ENCODE measurements around the gene HADHB. TPM values are rescaled to one million over a fixed set of nuclear protein-coding genes. Genes with fewer than 3 reads are reported as not detected.

The HADHB gene
- total RNA-seq, 1 experiment from 2014 or later = 65.5 TPM

GRCh38 chr2:26281226-26281625, 36.5 kb downstream of the HADHB start:
- no peaks in the 10 kb centered on the region for H3K27me3 ChIP-seq (ENCODE audit: insufficient read depth, low read length)
- TF ChIP-seq ATF3 (IDR thresholded peaks at IDR 0.05) = no peak
- no peak for TF ChIP-seq MAX (IDR thresholded peaks at IDR 0.05)
- TF ChIP-seq CTCF (IDR thresholded peaks at IDR 0.05 in 2 of 3, conservative IDR thresholded peaks at IDR 0.05 in 1 of 3; ENCODE audit: borderline replicate concordance in 1 of 3, insufficient read depth in 1 of 3, low read depth in 2 of 3, low read length in 2 of 3) = no peak
- TF ChIP-seq SRF (IDR thresholded peaks at IDR 0.05; ENCODE audit: low read depth) = no peak
- TF ChIP-seq EZH2phosphoT487 (IDR thresholded peaks at IDR 0.05; ENCODE audit: borderline replicate concordance) = no peak
- TF ChIP-seq RAD21 (IDR thresholded peaks at IDR 0.05; ENCODE audit: low read depth) = no peak
- TF ChIP-seq FOSL1 (IDR thresholded peaks at IDR 0.05; ENCODE audit: low read depth) = no peak
- TF ChIP-seq POLR2A (IDR thresholded peaks at IDR 0.05; ENCODE audit: borderline replicate concordance, extremely low read depth, insufficient read depth, insufficient read length) = no peak
- no peak for TF ChIP-seq REST (IDR thresholded peaks at IDR 0.05; ENCODE audit: low read depth)
- no peak for TF ChIP-seq SIN3A (IDR thresholded peaks at IDR 0.05; ENCODE audit: low read depth)
- no peak for TF ChIP-seq ZFX (IDR thresholded peaks at IDR 0.05)
- TF ChIP-seq TCF7L2 (IDR thresholded peaks at IDR 0.05; ENCODE audit: borderline replicate concordance, extremely low read depth, insufficient read depth, insufficient read length) = no peak
- no peak for TF ChIP-seq JUND (IDR thresholded peaks at IDR 0.05)
- TF ChIP-seq YY1 (IDR thresholded peaks at IDR 0.05; ENCODE audit: extremely low read depth, insufficient replicate concordance, low read depth, low read length) = no peak
- TF ChIP-seq ELF1 (IDR thresholded peaks at IDR 0.05; ENCODE audit: borderline replicate concordance, low read depth) = no peak
- H4K20me1 ChIP-seq (ENCODE audit: insufficient read depth) = no peaks in the 10 kb centered on the region
- BruUV-seq (replicated peaks) = no TSS peak
- H3K9me3 ChIP-seq (ENCODE audit: control insufficient read depth in 1 of 2, insufficient read depth in 1 of 2, low read depth in 1 of 2, low read length in 2 of 2) = no peaks in the 10 kb centered on the region
- peaks cover 0 to 9% of the 10 kb centered on the region in 2 experiments; a peak in 2 of 4 replicates for H3K4me1 ChIP-seq (ENCODE audit: control insufficient read depth in 1 of 2, insufficient read depth in 2 of 2, low read length in 2 of 2)
- H3K79me2 ChIP-seq (ENCODE audit: insufficient read depth, low read length) = no peaks in the 10 kb centered on the region
- H3K27ac ChIP-seq (ENCODE audit: low read depth, low read length) = no peak overlapping the region
- POLR2A ChIA-PET = no interaction called here
- no peak overlapping the region for H3K4me2 ChIP-seq (ENCODE audit: low read length)
- no peak overlapping the region for H2AFZ ChIP-seq (ENCODE audit: low read depth, low read length, poor library complexity, severe bottlenecking)
- intact Hi-C loops (cut with micrococcal nuclease) = no loop called here
- peaks cover 11 to 19% of the 10 kb centered on the region in 2 experiments; a peak in 3 of 4 replicates for H3K36me3 ChIP-seq (ENCODE audit: control insufficient read depth in 1 of 2, insufficient read depth in 2 of 2, low read length in 2 of 2)
- no peaks in the 10 kb centered on the region for H3K9me2 ChIP-seq (ENCODE audit: insufficient read depth)
- ATAC-seq (no peak), DNase-seq (ENCODE audit: low read depth, low spot score) (no peak)
- RAD21 ChIA-PET (ENCODE audit: low non-redundant PET in 1 of 2, low total read pairs in 2 of 2, uncharacterized antibody in 2 of 2, unreplicated experiment in 2 of 2) = no interaction called here
- CTCF ChIA-PET = no interaction called here
- no peak overlapping the region for H3K4me3 ChIP-seq (replicated peaks in 1 of 2; ENCODE audit: low read depth in 1 of 2, low read length in 2 of 2)
- H3K9ac ChIP-seq (ENCODE audit: low read length) = no peak overlapping the region

Data from HCT116 (cell line).